Stimulated activated CD8-positive, alpha-beta memory T cell treated with anti-CD3 and anti-CD28 coated beads, Interleukin-4, amount 100 ng/mL, for 24 hours (primary cell): ENCODE data around the gene PXK.
"Not testable (repeated sequence)": the region's sequence is repeated elsewhere in the genome, so short reads cannot be mapped to it uniquely, and the experiment has no call there.

Experiments
- DNase-seq: peaks from one replicate; pipeline ENCODE4 v3.0.0-alpha.2; 2020; ENCODE audit warnings: low read depth

The PXK gene

DNA sequence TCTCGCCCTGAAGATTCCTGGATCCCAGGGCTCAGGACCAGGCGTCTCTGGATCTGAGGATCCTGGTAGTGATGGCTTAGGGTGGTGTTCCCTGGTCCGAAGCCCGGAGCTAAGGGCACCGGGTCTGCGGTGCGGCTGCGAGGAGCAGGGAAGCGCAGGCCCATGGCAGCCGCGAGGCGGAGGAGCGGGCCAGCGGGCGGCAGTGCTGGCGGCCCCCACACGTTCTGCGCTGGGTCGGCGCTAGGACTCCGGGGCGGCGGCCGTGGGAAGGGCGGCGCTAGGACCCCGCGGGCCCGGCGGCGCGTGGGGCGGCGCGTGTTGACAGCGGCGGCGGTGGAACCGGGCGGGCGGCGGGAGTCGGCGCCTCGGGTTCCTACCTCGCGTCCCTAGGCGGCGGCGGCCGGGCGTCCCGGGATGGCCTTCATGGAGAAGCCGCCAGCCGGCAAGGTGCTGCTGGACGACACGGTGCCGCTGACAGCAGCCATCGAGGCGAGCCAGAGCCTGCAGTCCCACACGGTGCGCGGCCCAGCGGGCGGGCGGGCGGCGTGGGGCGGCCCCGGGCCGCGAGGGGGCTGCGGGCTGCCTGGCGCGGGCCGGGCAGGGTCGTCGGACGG, at the start of gene PXK:
PXK (plus strand) TSS at position 318 of the 614 bp plus-strand sequence; CDS start at position 415, 97 bp downstream.
- peak; percentile 73 for DNase-seq

DNA sequence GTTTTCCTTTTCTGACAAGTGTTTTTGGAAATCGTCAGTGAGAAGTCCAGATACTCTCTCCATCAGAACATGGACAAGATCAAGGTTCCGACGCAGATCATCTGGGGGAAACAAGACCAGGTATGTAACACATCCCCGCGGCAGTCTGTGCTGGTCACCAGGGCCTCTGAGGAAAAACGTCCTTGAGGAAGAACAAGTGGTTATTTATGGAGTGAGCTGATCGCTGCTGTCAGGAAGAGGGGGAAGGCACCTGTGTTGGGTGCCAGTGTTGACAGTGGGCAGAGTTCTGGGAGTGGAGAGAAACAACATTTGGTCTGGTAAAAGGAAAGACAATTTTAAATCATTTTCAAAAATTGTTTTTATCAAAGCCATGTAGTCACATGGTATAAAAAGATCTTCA, 47.4 kb upstream of the PXK start:
- no peak for DNase-seq

DNA sequence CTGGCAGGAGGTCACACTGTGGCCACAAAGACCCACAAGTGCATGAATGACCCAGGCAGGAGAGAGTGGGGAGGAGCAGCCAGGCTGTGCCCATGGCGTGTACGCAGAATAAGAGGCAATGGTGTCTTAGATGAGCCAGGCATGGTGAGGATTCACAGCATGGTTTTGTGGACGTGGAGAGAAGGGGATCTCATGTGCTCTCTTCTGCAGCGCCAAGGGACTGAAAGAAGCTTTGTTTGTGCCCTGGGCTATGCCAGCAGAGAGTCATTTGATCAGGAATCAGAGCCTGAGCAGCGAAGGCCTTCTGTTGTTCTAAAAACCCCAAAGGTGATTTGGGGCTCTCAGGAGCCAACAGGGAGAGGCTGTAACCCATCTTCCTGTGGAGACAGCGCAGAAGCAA, 45.3 kb upstream of the PXK start:
- no peak for DNase-seq

DNA sequence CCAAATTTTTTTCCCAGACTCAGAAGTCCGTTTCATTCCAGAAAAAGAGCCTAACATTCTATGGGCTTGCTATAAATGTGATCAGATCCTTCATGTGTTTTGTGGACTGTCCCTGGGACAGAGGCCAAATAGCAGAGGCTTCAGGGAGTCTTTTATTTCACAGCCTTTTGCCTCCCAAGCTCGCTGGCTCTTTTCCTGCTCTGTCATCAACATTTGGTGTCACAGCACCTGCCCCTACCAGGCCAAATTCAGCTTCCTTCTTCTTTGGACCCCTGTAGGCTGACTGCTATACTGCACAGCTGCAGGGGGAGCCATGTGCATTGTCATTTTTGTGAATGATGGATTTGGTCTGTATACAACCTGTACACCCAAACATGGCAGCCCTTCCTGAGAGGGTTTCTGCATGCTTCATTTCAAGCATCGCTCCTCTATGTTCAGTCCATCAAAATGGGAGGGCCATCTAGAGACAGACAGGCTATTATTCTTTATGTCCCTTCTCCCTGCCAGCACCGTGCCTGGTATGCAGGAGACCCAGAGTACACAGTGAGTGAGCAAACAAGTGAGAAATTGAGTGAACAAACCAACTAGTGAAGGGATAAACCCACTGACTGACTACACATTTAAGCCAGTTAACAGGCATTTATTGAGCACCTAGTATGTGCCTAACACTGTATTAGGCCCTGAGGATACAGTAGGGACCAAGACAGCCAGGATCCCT, 44.5 kb upstream of the PXK start:
- no peak for DNase-seq

DNA sequence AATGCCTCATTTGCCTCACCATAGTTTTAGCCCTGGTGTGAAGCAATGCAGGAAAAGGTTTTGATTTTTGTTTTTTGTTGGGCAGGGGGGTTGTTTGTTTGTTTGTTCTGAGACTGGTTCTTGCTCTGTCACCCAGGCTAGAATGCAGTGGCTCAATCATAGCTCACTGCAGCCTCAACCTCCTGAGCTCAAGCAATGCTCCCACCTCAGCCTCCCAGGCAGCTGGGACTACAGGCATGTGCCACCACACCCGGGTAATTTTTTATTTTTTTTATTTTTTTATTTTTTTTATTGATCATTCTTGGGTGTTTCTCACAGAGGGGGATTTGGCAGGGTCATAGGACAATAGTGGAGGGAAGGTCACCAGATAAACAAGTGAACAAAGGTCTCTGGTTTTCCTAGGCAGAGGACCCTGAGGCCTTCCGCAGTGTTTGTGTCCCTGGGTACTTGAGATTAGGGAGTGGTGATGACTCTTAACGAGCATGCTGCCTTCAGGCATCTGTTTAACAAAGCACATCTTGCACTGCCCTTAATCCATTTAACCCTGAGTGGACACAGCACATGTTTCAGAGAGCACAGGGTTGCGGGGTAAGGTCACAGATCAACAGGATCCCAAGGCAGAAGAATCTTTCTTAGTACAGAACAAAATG, 43.6 kb upstream of the PXK start:
- DNase-seq: not testable (repeated sequence)

DNA sequence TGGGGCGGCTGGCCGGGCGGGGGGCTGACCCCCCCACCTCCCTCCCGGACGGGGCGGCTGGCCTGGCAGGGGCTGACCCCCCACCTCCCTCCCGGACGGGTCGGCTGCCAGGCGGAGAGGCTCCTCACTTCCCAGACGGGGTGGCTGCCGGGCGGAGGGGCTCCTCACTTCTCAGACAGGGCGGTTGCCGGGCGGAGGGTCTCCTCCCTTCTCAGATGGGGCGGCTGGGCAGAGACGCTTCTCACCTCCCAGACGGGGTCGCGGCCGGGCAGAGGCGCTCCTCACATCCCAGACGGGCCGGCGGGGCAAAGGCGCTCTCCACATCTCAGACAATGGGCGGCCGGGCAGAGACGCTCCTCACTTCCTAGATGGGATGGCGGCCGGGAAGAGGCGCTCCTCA, 42.2 kb upstream of the PXK start:
- DNase-seq: not testable (repeated sequence)

DNA sequence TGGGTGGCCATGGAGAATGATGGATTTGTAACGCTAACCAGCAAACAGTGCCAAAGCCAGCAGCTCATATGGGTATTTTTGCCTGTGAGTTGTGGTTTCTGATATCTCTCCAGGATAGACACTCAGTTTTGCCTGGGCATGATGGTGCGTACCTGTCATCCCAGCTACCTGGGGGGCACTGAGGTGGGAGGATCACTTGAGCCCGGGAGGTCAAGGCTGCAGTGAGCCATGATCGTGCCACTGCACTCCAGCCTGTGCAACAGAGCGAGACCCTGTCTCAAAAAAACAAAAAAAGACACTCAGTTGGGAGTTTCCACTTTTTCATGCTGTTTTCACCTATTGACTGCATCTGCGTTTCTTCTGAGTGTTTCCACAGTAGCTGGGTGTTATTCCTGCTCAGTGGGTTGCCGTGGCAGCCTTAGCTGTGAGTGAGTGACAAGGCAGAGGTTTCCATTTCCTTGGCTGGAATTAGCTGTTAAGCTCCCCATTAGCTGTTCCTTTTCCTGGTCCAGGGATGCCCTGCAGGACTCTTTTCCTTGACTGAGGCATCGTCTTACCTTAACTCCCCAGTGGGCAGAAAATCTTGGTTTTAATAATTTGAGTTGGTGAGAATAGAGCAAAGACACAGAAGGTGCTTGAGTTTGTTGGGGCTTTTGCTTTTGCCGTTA, 40.9 kb upstream of the PXK start:
- no peak for DNase-seq

DNA sequence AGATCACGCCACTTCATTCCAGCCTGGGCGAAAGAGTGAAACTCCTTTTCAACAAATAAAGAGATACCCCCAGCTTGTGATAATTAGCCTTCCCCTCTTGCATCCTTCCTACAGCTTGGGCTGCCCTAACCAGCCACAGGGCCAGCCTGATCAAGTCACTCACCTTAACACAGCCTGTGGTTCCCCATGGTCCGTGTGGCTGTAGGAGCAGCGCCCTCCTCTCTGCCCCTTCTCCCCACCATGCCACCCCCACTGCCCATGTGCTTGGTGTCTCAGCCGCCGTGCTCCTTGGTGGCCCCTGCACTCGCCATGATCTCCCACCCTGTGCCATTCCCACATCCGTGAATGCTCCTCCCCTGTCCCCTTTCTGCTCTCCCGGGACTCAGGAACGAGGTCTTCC, 39.8 kb upstream of the PXK start:
- no peak for DNase-seq

DNA sequence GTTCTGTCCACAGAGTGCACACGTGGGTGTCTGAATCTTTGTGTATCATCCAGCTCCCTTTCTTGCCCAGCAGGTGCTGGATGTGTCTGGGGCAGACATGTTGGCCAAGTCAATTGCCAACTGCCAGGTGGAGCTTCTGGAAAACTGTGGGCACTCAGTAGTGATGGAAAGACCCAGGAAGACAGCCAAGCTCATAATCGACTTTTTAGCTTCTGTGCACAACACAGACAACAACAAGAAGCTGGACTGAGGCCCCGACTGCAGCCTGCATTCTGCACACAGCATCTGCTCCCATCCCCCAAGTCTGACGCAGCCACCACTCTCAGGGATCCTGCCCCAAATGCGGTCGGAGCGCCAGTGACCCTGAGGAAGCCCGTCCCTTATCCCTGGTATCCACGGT, 39.2 kb upstream of the PXK start:
- no peak for DNase-seq

DNA sequence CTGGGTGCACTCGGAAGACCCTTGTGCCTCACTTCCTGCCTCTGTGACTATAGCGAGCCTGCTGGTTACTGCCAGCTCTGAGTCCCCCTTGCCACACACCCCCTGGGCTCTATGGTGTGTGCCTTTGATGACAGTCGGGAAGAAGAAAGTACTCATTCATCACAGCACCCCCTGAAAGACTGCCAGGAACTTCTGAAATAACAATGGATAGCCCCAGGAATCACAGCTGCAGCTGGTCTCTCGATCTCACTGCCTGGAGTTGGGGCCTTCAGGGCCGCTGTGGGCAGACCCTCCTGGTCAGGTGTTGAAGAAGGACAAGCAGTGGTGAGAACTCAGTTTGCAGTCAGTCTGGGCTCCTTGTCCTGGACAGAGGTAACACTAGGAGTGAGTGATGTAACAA, 36.4 kb upstream of the PXK start:
- no peak for DNase-seq

DNA sequence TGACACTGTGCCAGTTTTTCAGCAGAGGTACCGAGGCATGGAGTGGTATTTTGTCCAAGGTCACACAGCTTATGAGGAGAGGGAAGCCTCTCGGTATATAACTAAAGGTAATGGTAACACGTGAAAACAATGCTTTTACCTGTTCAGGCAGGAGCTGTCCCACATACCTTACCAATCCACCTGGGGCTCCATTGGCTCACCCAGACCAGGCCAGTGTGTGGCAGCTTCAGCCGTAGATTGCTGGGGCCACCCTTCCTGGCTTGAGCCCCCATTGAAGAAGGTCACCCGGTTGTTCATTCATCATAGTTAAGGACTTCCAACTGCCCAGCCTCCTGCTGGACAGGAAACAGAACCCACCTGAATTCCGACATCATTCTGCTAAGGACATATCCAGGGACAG, 35.8 kb upstream of the PXK start:
- no peak for DNase-seq

DNA sequence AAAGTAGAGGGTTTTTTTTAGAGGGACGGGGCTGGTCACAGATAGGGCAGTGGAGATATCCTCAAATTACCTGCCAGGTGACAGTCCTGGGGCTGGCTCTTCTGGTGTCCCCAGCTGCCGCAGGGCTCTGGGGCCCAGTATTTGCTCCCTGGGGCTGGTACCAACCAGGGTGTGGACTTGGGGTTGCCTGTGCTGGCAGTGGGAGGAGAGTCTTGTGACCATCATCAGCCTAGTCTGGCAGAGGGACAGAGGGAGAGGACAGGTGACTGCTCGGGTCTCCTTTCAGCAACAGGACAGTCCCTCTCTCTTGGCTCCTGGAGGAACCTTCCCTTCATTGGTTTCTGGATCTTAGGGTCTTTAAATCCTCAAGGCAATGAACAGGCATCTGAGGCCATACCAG, 34.5 kb upstream of the PXK start:
- no peak for DNase-seq

DNA sequence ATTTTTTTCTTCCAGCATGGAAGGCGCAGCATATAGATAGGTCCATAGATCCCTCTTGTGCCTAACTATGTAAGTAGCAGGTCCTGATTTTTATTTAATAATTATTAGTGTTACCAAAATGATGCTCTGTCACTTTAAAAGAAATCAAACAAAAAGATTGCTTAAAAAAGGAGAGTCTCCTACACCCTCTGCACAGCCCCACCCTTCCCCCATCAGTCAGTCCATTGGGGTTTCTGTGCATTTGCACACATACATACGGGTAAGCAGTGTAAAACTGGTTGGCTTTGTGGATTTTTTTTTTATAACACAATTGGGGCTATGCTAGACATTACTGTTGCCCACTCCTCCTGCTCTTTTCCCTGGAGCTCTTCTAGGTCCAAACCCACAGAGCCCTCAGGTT, 33.6 kb upstream of the PXK start:
- no peak for DNase-seq

DNA sequence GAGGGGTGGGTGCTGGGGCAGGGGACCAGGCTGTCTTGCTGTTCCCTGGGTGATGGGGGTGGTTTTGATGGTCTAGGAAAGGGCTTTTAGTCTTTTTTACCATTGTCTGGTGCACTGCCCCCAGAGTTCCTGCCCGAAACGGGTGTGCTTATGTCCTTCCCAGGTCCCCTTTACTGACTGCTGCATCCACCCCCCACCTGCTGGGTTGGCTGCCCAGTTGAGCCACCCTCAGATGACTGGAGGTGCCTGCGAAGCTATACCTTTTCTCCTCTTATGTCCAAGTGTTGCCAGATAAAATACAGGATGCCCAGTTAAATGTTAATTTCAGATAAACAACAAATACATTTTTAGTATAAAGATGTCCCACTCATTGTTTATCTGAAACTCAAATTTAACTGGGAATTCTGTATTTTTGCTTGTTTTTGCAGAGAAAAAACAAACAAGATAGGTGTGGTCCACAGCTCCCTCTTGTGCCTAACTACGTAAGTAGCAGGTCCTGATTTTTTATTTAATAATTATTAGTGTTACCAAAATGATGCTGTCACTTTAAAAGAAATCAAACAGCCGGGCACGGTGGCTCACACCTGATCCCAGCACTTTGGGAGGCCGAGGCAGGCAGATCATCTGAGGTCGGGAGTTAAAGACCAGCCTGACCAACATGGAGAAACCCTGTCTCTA, 32.7 kb upstream of the PXK start:
- no peak for DNase-seq

DNA sequence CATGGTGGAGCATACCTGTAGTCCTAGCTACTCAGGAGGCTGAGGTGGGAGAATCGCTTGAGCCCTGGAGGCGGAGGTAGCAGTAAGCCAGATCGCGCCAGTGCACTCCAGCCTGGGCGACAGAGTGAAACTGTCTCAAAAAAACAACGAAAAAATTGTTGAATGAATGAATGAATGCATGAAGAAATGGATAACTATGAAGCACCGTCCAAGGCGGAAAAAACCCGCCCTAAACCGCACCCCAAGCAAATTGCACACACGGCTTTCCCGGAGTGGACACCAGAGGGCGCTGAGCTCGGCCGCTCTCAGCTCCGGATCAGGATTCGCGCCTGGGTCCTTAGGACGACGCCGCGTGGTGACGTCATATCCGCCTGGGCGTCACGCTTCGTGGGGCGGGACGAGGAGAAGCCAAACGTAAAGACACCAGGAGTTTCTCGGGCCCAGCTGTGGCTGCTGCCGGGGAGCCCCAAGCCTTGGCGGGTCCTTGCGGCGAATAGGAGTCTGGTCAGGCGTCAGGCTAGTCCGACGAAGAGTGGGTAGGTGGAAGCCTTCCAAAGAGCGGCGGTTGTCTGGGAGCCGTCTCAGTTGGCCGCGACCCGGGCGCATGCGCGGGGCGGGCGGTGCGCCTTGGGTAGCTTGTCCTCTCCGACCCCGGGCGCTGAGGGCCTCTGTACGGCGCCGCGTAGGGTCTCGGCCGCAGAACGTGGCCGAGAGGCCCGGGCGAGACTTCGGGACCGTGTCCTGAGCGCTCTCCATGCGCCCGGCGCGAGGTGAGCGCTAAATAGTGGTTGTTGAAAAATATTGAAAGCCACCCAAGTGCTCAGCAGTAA, 26.6 kb upstream of the PXK start, which contains the start of the genes HTD2 and RPP14:
HTD2 (plus strand) TSS at position 639 of the 830 bp plus-strand sequence. CDS start 11,094 bp downstream, outside the sequence.
RPP14 (plus strand) TSS at position 364 of the 830 bp plus-strand sequence. CDS start 4,085 bp downstream, outside the sequence.
- DNase-seq: peak; percentile 99

DNA sequence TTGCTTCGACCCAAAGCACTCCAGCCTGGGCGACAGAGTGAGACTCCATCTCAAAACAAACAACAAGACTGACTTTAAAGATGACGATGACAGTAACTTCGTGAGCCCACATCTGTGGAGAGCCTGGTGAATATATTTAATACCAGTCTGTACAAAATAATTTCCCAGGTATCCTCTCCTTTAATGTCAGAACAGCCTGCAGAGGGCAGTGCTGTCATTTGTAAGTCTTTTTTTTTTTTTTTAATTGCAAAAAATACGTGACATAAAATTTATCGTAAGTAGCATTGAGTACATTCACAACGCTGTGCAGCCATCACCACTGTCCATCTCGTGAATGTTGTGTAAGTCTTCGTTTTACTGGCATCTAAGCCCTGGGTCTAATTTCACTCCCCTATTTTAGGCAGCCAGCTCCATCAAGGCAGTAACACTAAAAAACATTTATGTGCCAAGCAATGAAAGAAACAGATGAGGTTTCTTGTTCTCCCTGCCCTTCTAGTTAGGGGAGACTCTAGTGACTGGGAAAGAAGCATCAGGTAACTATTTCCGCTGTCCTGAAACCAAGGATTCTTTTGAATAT, 25.0 kb upstream of the PXK start:
- no peak for DNase-seq

DNA sequence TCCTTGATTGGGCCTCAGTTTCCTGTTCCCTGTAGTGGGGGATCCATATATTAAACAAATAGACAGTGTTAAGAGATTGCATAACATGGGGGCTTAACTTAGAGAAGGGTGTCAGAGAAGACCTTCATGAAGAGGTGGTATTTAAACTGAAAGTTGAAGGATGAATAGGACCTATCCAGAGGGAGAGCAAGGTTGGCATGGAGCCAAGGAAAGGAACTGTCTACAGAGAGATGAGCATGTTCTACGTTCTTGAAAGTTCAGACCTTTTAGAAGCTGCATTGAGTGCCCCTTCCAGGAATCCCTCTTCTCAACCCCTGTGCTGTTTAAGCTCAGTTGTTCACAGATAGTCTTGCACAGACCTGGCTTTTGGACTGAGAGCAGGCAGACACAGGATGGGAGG, 24.0 kb upstream of the PXK start:
- no peak for DNase-seq

DNA sequence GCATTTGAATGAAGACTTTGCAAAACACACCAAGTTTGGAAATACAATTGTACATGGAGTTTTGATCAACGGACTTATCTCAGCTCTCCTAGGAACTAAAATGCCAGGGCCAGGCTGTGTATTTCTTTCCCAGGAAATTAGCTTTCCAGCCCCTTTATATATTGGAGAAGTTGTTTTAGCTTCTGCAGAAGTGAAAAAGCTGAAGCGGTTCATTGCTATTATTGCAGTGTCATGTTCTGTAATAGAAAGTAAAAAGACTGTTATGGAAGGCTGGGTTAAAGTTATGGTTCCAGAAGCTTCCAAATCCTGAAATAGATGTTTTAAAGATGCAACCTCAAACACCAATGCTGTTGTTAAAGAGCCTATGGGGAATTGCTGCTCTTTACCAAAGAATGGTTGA, 14.9 kb upstream of the PXK start:
- DNase-seq: no peak

DNA sequence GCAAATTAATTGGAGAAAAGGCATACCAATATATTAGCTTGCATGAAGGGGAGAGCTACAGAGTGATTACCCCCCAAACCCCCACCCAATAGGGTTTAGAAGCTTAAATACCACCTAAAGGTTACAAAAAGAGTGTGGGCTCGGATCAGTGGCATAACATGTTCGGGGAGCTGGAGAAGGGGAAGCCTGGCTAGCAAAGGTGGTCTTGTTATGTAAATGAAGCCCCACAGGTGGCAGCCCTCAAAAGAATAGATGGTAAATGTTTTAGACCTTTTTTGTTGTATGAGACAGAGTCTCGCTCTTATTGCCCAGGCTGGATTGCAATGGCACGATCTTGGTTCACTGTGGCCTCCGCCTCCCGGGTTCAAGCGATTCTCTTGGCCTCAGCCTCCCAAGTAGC, 10.9 kb upstream of the PXK start:
- DNase-seq: no peak

DNA sequence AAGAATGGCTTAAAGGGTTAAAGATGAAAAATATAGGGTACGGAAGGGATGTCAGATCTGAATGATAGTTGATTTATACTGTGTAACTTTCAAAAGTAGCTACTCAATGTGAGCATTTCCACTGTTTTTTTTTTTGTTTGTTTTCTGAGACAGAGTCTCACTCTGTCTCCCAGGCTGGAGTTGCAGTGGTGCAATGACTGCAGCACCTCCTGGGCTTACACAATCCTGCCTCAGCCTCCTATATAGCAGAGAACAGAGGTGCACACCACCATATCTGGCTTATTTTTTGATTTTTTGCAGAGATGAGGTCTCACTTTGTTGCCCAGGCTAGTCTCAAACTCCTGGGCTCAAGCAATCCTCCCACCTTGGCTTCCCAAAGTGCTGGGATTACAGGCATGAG, 9.9 kb upstream of the PXK start:
- DNase-seq: no peak
